ENCODE data around the gene ACOT11.

GRCh38 chr1:54580856-54581550, 33.0 kb downstream of the ACOT11 start:
- TF ChIP-seq TAF1 (IDR thresholded peaks at IDR 0.05; ENCODE audit: low read depth, low read length) (no peak), POLR2A (IDR thresholded peaks at IDR 0.05; ENCODE audit: low read depth, low read length) (no peak), POLR2AphosphoS5 (IDR thresholded peaks at IDR 0.05; ENCODE audit: low read depth, low read length) (no peak), SPI1 (IDR thresholded peaks at IDR 0.05; ENCODE audit: low read depth, low read length) (no peak), PAX5 (IDR thresholded peaks at IDR 0.05; ENCODE audit: insufficient read depth, low read length, severe bottlenecking) (no peak)
